Memory B cell (primary cell): Measurements from ENCODE around the gene DCBLD2.

Experiments used
- ATAC-seq: fragments of 150-1000 bp; cut with Tn5 transposase; 2 replicates; pipeline ENCODE4 v1.10.0; 2021; ENCODE audit warnings: low read depth, mild to moderate bottlenecking, moderate library complexity
- DNase-seq, 2 donors: peaks; one replicate each; pipeline ENCODE4 v3.0.0; 2022; ENCODE audit warnings: low spot score in 2 of 2
- H3K27ac Mint-ChIP-seq: one replicate; pipeline ENCODE4 v1.8.0; 2022; ENCODE audit warnings: mild to moderate bottlenecking, moderate library complexity, mixed read lengths
- H3K27me3 Mint-ChIP-seq: one replicate; pipeline ENCODE4 v1.8.0; 2022; ENCODE audit warnings: mixed read lengths
- H3K36me3 Mint-ChIP-seq: one replicate; pipeline ENCODE4 v1.8.0; 2022; ENCODE audit warnings: mild to moderate bottlenecking, mixed read lengths
- H3K4me1 Mint-ChIP-seq: one replicate; pipeline ENCODE4 v1.8.0; 2022; ENCODE audit warnings: mixed read lengths
- H3K4me3 Mint-ChIP-seq: one replicate; pipeline ENCODE4 v1.8.0; 2022; ENCODE audit warnings: mild to moderate bottlenecking, moderate library complexity, mixed read lengths
- H3K9me3 Mint-ChIP-seq: one replicate; pipeline ENCODE4 v1.8.0; 2022; ENCODE audit warnings: mixed read lengths

The DCBLD2 gene

GRCh38 chr3:98769448-98769847 is 132.0 kb downstream of the DCBLD2 start:
- Mint-ChIP-seq H3K27me3 (no peaks in the 10 kb centered on the region), H3K9me3 (no peaks in the 10 kb centered on the region), H3K36me3 (no peaks in the 10 kb centered on the region), H3K4me3 (no peak overlapping the region), H3K4me1 (no peaks in the 10 kb centered on the region), H3K27ac (no peak overlapping the region)
- no peak for ATAC-seq
- DNase-seq: no peak

GRCh38 chr3:98768961-98769360 is 132.5 kb downstream of the DCBLD2 start:
- no peak overlapping the region for H3K4me3 Mint-ChIP-seq
- H3K9me3 Mint-ChIP-seq: no peaks in the 10 kb centered on the region
- DNase-seq (no peak), ATAC-seq (no peak)
- H3K27me3 Mint-ChIP-seq: no peaks in the 10 kb centered on the region
- H3K36me3 Mint-ChIP-seq: no peaks in the 10 kb centered on the region
- no peaks in the 10 kb centered on the region for H3K4me1 Mint-ChIP-seq
- H3K27ac Mint-ChIP-seq: no peak overlapping the region

DNA sequence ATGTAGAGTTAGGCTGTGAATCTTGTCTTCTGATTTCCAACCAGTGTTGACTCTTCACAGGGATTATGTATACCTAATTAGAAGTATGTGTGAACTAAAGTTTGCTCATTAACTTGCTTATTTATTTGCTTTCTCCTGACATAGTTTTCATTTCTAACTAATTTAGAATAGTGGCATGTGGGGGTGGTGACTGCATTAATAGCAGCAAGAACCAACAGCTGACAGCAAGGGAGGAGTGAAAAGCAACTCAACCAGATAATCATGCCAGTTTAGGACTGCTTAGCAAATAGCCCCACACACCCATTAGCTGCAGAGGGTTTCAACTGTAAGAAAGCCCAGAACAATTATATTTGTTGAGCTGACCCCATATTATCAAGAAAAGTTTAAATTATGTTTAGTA is 134.6 kb downstream of the DCBLD2 start:
- Mint-ChIP-seq H3K9me3 (no peaks in the 10 kb centered on the region), H3K4me3 (no peak overlapping the region), H3K27me3 (peaks cover 6% of the 10 kb centered on the region), H3K27ac (no peak overlapping the region), H3K36me3 (no peaks in the 10 kb centered on the region), H3K4me1 (peaks cover 1% of the 10 kb centered on the region)
- ATAC-seq (no peak), DNase-seq (no peak)

GRCh38 chr3:98765721-98766120 is 135.8 kb downstream of the DCBLD2 start:
- Mint-ChIP-seq H3K4me3 (no peak overlapping the region), H3K4me1 (peaks cover 2% of the 10 kb centered on the region), H3K27me3 (peaks cover 7% of the 10 kb centered on the region), H3K27ac (no peak overlapping the region), H3K9me3 (no peaks in the 10 kb centered on the region), H3K36me3 (no peaks in the 10 kb centered on the region)
- ATAC-seq (no peak), DNase-seq (no peak)

GRCh38 chr3:98764472-98764884 is 137.0 kb downstream of the DCBLD2 start:
- Mint-ChIP-seq H3K4me3 (no peak overlapping the region), H3K27ac (no peak overlapping the region), H3K27me3 (peaks cover 7% of the 10 kb centered on the region), H3K36me3 (no peaks in the 10 kb centered on the region), H3K4me1 (peaks cover 2% of the 10 kb centered on the region), H3K9me3 (no peaks in the 10 kb centered on the region)
- DNase-seq: no peak
- no peak for ATAC-seq

DNA sequence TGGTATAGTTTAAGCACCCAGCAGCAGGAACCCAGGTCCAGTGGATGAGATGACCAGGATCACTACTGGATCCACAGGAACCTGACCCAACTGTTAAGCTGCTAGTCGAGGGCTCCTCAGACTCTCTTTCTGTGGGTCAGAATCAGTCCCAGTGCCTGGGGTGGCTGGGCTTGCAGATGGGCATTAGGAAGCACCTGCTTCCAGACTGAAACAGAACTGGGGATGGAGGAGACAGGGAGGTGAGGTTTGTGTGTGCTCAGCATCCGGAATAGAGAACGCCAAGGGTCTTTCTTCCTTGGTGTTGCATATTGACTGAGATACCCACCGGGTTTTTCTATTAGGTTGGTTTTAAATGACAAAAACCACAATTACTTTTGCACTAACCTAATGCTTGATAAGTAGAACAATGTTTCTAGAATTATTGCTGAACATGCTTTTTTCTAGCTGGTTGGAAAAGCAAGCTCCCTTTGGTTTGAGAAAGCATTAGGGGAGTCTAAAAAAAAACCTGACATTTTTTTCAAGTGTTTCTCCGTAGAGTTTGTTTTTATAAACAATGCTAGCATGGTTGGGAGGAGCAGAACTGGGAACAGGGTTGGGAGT is 137.6 kb downstream of the DCBLD2 start:
- Mint-ChIP-seq H3K36me3 (no peaks in the 10 kb centered on the region), H3K27me3 (peaks cover 10% of the 10 kb centered on the region), H3K4me1 (peaks cover 2% of the 10 kb centered on the region), H3K4me3 (no peak overlapping the region), H3K27ac (no peak overlapping the region), H3K9me3 (no peaks in the 10 kb centered on the region)
- DNase-seq (no peak), ATAC-seq (no peak)

- ATAC-seq (no peak), DNase-seq (no peak)
- H3K27ac Mint-ChIP-seq: no peak within 1 kb of the TSS
- peaks cover 10% of the 10 kb centered on the region for H3K27me3 Mint-ChIP-seq
- H3K4me1 Mint-ChIP-seq: peaks cover 2% of the 10 kb centered on the region
- no peak within 1 kb of the TSS for H3K4me3 Mint-ChIP-seq
- no peaks in the 10 kb centered on the region for H3K9me3 Mint-ChIP-seq
- H3K36me3 Mint-ChIP-seq: no peaks in the 10 kb centered on the region
Observed at GRCh38 chr3:98763076-98763475, 138.4 kb downstream of the DCBLD2 start, which contains the start of gene ST3GAL6. Gene ST3GAL6 (plus strand): TSS chr3:98763340. CDS start chr3:98768441, 5,101 bp downstream.

DNA sequence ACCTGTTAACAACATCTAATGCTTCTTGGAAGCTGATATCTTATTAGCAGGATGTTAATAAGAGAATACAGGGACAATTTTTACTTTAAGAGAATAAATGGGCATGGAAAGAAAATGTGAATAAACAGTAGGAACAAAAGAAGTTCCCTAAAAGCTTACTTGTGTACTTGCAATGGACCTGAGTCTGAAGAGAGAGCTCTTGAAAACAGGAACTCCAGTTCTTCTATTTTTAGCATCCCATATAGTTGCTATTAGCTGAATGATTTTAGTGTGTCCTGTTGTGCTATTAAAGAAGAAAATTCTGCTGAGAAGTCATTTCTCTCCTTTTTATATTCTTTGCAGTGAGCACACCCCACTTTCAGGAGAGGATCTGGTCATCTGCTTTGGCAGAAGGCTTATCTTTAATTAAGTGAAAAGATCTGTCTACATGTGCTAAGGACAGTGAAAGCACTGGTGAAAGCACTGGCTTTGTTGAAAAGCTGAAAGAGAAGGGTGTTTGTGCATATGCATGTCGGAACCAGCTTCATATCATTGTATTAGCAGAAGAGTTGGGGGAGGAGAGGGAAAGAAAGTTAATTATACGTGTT is 139.8 kb downstream of the DCBLD2 start:
- H3K9me3 Mint-ChIP-seq: no peaks in the 10 kb centered on the region
- H3K36me3 Mint-ChIP-seq: no peaks in the 10 kb centered on the region
- DNase-seq: no peak
- H3K4me3 Mint-ChIP-seq: no peak overlapping the region
- no peak overlapping the region for H3K27ac Mint-ChIP-seq
- peaks cover 2% of the 10 kb centered on the region for H3K4me1 Mint-ChIP-seq
- no peak for ATAC-seq
- peaks cover 10% of the 10 kb centered on the region for H3K27me3 Mint-ChIP-seq

- DNase-seq (no peak), ATAC-seq (no peak)
- no peaks in the 10 kb centered on the region for H3K36me3 Mint-ChIP-seq
- peaks cover 10% of the 10 kb centered on the region for H3K27me3 Mint-ChIP-seq
- H3K9me3 Mint-ChIP-seq: no peaks in the 10 kb centered on the region
- no peak overlapping the region for H3K4me3 Mint-ChIP-seq
- no peak overlapping the region for H3K27ac Mint-ChIP-seq
- H3K4me1 Mint-ChIP-seq: peaks cover 2% of the 10 kb centered on the region
Observed at GRCh38 chr3:98759629-98760028, 141.9 kb downstream of the DCBLD2 start.

- Mint-ChIP-seq H3K27ac (no peak overlapping the region), H3K4me3 (no peak overlapping the region), H3K4me1 (no peaks in the 10 kb centered on the region), H3K36me3 (no peaks in the 10 kb centered on the region), H3K9me3 (no peaks in the 10 kb centered on the region), H3K27me3 (peaks cover 5% of the 10 kb centered on the region)
- ATAC-seq (no peak), DNase-seq (no peak)
Observed at GRCh38 chr3:98755601-98756000, 145.9 kb downstream of the DCBLD2 start.

DNA sequence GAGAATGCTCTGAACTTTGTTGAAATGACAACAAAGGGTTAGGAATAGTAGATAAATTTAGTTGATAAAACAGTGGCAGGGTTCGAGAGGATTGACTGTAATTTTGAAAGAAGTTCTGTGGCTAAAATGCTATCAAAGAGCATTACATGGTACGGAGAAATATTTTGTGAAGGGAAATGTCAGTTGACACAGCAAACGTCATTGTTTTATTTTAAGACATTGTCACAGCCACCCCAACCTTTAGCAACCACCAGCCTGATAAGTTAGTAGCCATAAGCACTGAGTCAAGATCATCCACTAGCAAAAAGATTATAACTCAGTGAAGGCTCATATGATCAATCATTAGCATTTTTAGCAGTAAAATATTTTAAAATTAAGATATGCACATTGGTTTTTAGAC is 147.0 kb downstream of the DCBLD2 start:
- ATAC-seq (no peak), DNase-seq (no peak)
- no peaks in the 10 kb centered on the region for H3K36me3 Mint-ChIP-seq
- H3K27ac Mint-ChIP-seq: no peak overlapping the region
- H3K4me3 Mint-ChIP-seq: no peak overlapping the region
- peaks cover 5% of the 10 kb centered on the region for H3K27me3 Mint-ChIP-seq
- H3K9me3 Mint-ChIP-seq: no peaks in the 10 kb centered on the region
- no peaks in the 10 kb centered on the region for H3K4me1 Mint-ChIP-seq

GRCh38 chr3:98750276-98750919 is 151.1 kb downstream of the DCBLD2 start:
- H3K36me3 Mint-ChIP-seq: no peaks in the 10 kb centered on the region

GRCh38 chr3:98746882-98747281 is 154.6 kb downstream of the DCBLD2 start:
- DNase-seq (no peak), ATAC-seq (no peak)
- Mint-ChIP-seq H3K27ac (no peak overlapping the region), H3K9me3 (peaks cover 1% of the 10 kb centered on the region), H3K4me1 (no peaks in the 10 kb centered on the region), H3K27me3 (peaks cover 7% of the 10 kb centered on the region), H3K4me3 (no peak overlapping the region), H3K36me3 (no peaks in the 10 kb centered on the region)

More at GRCh38 chr3:98750276-98750919, 151.1 kb downstream of the DCBLD2 start:
- Mint-ChIP-seq H3K27ac (no peak overlapping the region), H3K4me1 (no peaks in the 10 kb centered on the region), H3K27me3 (peaks cover 7% of the 10 kb centered on the region), H3K4me3 (no peak overlapping the region), H3K9me3 (peaks cover 1% of the 10 kb centered on the region)
- DNase-seq (no peak), ATAC-seq (no peak)

DNA sequence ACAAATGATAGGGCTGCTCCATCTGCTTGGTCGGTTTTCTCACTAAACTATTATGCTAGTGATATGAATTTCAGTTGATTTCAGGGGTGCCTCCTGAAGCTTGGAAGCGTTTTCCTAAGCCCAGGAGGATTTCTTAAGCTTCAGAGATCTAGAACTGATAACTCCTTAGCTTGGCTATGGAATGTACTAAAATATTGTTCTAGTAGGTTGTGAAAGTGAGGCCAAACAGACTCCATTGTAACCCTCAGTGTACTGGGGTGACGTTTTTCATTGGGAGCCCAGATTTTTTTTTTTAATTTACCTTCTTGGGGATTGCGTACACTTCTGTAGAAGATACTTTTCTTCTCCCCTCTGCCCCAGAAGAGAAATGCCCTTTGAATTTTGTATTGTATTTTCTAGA is 155.4 kb downstream of the DCBLD2 start:
- DNase-seq (no peak), ATAC-seq (no peak)
- no peak overlapping the region for H3K27ac Mint-ChIP-seq
- peaks cover 7% of the 10 kb centered on the region for H3K27me3 Mint-ChIP-seq
- no peak overlapping the region for H3K4me3 Mint-ChIP-seq
- peaks cover 1% of the 10 kb centered on the region for H3K9me3 Mint-ChIP-seq
- no peaks in the 10 kb centered on the region for H3K36me3 Mint-ChIP-seq
- H3K4me1 Mint-ChIP-seq: no peaks in the 10 kb centered on the region
